Naive B cell (primary cell): ENCODE results near the gene TOR4A. TPM values are rescaled to one million over a fixed set of nuclear protein-coding genes. Genes with fewer than 3 reads are reported as not detected.

ENCODE experiments used
- ATAC-seq, 2 donors: fragments of 150-1000 bp; cut with Tn5 transposase; 2 replicates each; pipeline ENCODE4 v1.10.0; 2021; ENCODE audit warnings: low read depth in 2 of 2, mild to moderate bottlenecking in 2 of 2, moderate library complexity in 2 of 2
- DNase-seq: peaks from one replicate; pipeline ENCODE4 v3.0.0; 2022
- H3K27ac Mint-ChIP-seq, 6 donors: one replicate each; pipeline ENCODE4 v1.8.0; 2020 to 2022; ENCODE audit warnings: mild to moderate bottlenecking in 6 of 6, mixed read lengths in 6 of 6, moderate library complexity in 5 of 6, inconsistent platforms in 2 of 6
- H3K27me3 Mint-ChIP-seq, 3 donors: one replicate each; pipeline ENCODE4 v1.8.0; 2021 to 2022; ENCODE audit warnings: mixed read lengths in 3 of 3, mild to moderate bottlenecking in 1 of 3
- H3K36me3 Mint-ChIP-seq, 2 donors: one replicate each; pipeline ENCODE4 v1.8.0; 2020 to 2022; ENCODE audit warnings: mixed read lengths in 2 of 2, inconsistent platforms in 1 of 2, mild to moderate bottlenecking in 1 of 2
- H3K4me1 Mint-ChIP-seq, 3 donors: one replicate each; pipeline ENCODE4 v1.8.0; 2020 to 2022; ENCODE audit warnings: mixed read lengths in 3 of 3, inconsistent platforms in 1 of 3, mild to moderate bottlenecking in 1 of 3, moderate library complexity in 1 of 3
- H3K4me3 Mint-ChIP-seq, 8 donors: one replicate each; pipeline ENCODE4 v1.8.0; 2020 to 2022; ENCODE audit warnings: mild to moderate bottlenecking in 8 of 8, mixed read lengths in 8 of 8, moderate library complexity in 8 of 8, inconsistent platforms in 2 of 8
- H3K9me3 Mint-ChIP-seq, 7 donors: one replicate each; pipeline ENCODE4 v1.8.0; 2020 to 2022; ENCODE audit warnings: mixed read lengths in 7 of 7, mild to moderate bottlenecking in 5 of 7, inconsistent platforms in 2 of 7, moderate library complexity in 1 of 7
- polyA plus RNA-seq, 6 donors: library from polyadenylated mRNA; unstranded; fragments of 300-500 nt; fragmentation: Illumina TruSeq; gene quantifications; one replicate each; pipeline ENCODE4 v1.2.3, GENCODE V29; 2021; ENCODE audit warnings: low read depth in 6 of 6

Gene TOR4A
- polyA plus RNA-seq, 6 donors from 2014 or later = 2.4 to 6.2 (median 4.1) TPM

DNA sequence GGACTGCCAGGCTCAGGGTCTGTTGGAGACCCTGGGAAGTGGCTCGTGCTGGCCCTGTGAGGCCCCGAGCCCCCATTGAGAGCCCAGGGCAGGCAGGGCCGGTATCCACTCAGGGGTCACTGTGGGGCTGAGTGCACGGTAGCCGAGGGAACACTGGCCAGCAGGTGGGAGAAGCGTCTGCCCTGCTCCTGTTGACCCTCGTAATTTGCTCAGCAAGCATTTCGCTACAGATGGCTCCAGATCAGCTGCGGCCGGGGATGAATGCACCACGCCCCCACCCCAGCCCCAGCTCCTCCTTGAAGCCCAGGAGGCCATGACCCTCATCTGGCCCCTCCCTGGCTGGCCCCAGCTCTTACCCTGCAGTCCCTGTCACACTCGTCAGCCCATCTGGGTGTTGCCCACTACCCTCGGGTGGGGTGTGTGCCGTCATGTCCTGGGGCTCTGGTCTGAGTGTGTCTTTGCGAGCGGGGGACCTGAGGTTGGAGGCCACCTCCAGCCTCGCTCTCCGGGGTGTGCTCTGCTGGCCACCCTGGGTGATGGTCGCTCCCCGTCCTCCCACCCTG is 30.6 kb downstream of the TOR4A start:
- DNase-seq (no peak), ATAC-seq (no peak)
- Mint-ChIP-seq H3K27ac (no peak overlapping the region), H3K36me3 (no peaks in the 10 kb centered on the region), H3K4me1 (peaks cover 5 to 25% (median 7%) of the 10 kb centered on the region in 3 donors), H3K9me3 (no peaks in the 10 kb centered on the region), H3K4me3 (no peak overlapping the region), H3K27me3 (peaks cover 0 to 28% (median 0%) of the 10 kb centered on the region in 3 donors)

DNA sequence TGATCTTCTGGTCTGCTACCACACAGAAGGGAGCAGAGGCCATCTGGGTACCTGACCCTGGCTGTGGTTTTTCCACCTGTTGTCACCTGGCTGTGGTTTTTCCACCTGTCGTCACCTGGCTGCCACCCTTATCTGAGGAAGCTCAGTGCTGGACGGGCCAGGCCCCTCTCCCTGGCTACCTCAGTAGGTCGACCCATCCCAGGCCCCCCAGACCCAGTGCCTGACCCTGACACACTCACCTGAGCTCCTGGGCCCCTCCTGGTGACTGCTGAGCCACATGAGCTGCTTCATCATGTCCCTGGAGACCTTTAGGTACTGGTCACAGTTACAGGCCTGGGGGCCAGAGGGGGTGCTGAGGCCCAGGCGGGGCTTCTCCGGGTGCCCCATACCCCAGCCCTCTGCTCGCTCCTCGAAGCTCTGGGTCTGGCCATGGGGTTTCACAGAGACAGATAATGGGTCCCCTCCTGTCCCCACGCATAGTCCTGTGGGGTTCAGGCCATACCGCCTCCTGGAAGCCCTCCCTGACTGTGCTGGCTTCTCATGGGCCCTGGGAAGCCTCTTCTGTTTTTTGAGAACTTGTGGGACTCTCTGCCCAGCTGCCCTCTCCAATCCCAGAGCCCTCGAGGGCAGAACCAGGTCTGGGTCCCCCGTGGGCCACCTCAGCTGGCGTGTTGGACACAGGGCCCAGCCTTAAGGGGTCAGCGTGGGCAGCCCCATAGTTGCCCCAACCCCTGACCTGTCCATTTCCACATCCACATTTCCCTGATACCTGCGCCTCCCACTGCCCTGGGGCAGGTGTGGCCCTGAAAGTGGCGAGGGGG is 32.1 kb downstream of the TOR4A start:
- DNase-seq = no peak
- peaks cover 0 to 23% (median 0%) of the 10 kb centered on the region in 3 donors for H3K27me3 Mint-ChIP-seq
- H3K36me3 Mint-ChIP-seq = no peaks in the 10 kb centered on the region
- no peaks in the 10 kb centered on the region for H3K9me3 Mint-ChIP-seq
- peak overlapping the region in 1 of 6 donors; percentile 47 for H3K27ac Mint-ChIP-seq
- H3K4me1 Mint-ChIP-seq = peaks cover 4 to 25% (median 7%) of the 10 kb centered on the region in 3 donors
- no peak overlapping the region for H3K4me3 Mint-ChIP-seq
- ATAC-seq = no peak

DNA sequence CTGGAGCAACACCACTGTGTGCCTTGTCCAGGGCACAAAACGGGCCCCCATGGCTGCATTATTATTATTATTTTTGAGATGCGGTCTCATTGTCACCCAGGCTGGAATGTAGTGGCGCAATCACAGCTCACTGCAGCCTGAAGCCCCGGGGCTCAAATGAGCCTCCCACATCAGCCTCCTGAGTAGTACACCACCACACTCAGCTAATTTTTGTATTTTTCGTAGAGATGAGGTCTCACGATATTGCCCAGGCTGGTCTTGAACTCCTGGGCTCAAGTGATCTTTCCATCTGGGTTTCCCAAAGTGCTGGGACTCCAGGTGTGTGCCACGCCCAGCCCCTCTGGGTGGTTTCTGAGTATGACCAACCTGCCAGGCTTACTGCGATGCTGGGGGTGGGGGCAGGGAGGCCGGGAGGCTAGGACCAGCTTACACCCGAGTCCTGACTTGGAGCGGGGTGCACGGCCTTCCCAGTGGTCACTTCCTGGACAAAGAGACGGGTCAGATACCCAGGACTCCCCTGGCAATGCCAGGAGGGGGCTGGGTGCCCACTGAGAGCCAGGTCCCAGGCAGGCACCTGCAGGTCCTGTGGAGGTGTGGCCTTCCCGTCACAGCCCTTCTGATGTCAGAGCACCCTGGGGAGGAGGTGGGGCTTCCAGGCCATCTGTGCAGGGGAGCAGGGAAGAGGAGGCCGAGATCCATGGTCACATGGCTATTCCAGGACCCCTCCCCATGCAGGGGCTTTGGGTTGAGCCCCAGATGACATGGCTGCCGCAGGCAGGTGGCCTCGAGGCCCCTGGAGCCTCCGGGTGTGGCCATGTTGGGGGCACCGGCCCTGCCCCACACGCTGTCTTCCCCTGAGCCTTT is 32.9 kb downstream of the TOR4A start:
- Mint-ChIP-seq H3K27ac (peak overlapping the region in 1 of 6 donors; percentile 33), H3K27me3 (peaks cover 0 to 19% (median 0%) of the 10 kb centered on the region in 3 donors), H3K9me3 (no peaks in the 10 kb centered on the region), H3K4me1 (peaks cover 2 to 21% (median 5%) of the 10 kb centered on the region in 3 donors), H3K4me3 (no peak overlapping the region), H3K36me3 (no peaks in the 10 kb centered on the region)
- DNase-seq (no peak), ATAC-seq (no peak)

DNA sequence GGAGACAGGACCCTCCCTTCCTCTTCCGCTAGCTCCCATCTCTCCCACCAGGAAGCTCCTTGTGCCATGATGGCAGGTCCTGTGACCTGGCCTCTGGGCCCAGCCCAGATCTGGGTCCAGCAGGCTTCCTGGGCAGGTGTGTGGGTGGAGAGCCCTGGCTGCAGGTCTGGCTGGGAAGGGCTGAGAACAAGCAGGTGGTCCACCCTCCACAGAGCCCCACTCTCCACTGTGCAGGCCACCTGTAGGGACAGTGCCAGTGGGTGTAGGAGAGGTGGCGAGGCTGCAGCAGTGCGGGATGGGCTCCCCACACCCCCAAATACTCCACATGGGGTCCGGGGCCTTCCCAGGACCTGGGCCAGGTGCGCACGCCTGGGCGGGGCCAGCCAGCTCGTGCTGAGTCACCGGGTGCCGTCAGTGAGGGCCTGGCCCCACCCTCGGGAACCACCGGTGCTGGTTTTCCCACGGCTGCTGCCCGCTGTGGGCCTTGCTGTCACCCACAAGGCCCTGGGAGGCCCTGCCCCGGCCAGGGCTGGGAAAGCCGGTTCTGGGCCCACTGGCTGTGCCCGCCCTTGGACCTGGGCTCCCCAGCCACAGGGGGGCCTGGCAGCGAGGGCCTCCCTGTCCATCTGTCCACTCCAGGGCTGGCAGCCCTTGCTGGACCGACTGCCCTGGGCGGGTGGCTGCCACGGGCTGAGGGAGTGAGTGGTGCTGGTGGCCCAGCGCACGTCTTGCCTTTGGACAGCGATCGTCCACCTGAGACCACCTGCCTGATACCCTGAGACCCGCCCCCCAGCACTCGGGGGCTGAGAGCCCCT is 33.9 kb downstream of the TOR4A start:
- no peak for DNase-seq
- Mint-ChIP-seq H3K4me1 (peaks cover 0 to 12% (median 4%) of the 10 kb centered on the region in 3 donors), H3K27me3 (peaks cover 0 to 16% (median 0%) of the 10 kb centered on the region in 3 donors), H3K27ac (no peak overlapping the region), H3K4me3 (no peak overlapping the region), H3K36me3 (no peaks in the 10 kb centered on the region), H3K9me3 (no peaks in the 10 kb centered on the region)
- no peak for ATAC-seq

DNA sequence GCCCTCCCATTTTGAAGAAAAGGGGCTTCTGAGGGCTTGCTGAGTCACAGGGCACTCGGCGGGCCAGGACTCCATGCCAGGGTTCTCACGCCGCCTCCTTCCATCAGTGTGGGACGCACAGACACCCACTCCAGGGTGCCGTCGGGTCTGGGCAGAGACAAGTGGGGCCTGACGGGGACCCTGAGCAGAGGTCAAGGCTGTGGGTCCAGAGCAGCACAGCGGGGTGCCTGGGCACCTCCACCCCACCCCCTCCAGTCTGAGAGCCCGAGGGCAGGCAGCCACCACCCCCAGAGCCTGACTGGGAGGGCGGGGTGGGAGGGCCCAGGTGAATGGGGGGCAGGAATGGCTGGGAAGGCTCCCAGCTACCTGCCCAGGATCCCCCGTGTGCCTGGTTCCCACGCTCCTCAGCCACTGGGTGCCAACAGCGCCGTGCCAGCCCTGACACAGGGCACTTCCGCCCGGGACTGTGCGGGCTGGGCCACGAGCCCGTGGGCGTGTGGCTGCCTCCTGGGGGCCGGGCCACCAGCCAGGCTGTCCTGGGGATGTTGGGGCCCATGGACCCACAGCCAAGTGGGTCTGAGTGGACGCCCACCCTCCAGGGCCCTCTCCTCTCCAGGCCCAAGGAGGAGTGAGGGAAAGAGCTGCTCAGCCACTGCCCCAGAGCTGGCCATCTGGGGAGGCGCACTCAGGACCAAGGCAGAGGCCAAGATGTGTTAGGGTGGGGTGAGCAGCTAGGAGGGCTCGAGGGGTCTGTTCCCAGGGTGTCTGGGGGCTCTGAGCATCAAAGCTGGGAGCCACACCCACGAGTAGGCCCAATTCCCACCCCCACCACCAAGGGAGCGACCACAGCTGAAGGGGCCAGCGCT is 34.7 kb downstream of the TOR4A start:
- no peaks in the 10 kb centered on the region for H3K36me3 Mint-ChIP-seq
- peaks cover 0 to 3% (median 2%) of the 10 kb centered on the region in 3 donors for H3K4me1 Mint-ChIP-seq
- no peak for ATAC-seq
- no peaks in the 10 kb centered on the region for H3K9me3 Mint-ChIP-seq
- no peak overlapping the region for H3K4me3 Mint-ChIP-seq
- no peak for DNase-seq
- H3K27me3 Mint-ChIP-seq = peaks cover 0 to 13% (median 0%) of the 10 kb centered on the region in 3 donors
- H3K27ac Mint-ChIP-seq = no peak overlapping the region

DNA sequence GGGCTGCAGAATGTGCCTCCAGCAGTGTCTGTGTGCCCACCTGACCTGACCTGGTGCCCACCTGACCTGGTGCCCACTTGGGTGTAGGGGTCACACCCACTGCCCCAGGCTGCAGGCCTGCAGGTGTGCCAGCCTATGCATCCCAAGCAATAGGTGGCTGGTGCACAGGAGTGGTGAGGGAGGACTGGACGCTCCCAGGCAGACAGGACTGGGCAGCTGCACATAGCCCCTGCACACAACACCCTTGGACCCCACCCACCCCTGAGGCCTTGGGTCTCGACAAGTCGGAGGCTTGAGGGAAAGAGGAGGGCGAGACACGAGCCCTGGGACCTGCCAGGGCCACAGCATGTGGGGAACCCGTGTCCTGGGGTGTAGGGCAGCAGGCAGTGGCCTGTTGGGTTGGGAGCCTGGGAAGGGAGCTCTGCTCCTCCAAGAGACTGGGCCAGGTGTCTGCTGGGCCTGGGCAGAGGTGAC is 35.4 kb downstream of the TOR4A start:
- no peaks in the 10 kb centered on the region for H3K4me1 Mint-ChIP-seq
- H3K27me3 Mint-ChIP-seq = peaks cover 0 to 10% (median 0%) of the 10 kb centered on the region in 3 donors
- DNase-seq = no peak
- H3K36me3 Mint-ChIP-seq = no peaks in the 10 kb centered on the region
- no peak overlapping the region for H3K27ac Mint-ChIP-seq
- ATAC-seq = no peak
- H3K4me3 Mint-ChIP-seq = peak overlapping the region in 1 of 8 donors; percentile 41
- H3K9me3 Mint-ChIP-seq = no peaks in the 10 kb centered on the region

DNA sequence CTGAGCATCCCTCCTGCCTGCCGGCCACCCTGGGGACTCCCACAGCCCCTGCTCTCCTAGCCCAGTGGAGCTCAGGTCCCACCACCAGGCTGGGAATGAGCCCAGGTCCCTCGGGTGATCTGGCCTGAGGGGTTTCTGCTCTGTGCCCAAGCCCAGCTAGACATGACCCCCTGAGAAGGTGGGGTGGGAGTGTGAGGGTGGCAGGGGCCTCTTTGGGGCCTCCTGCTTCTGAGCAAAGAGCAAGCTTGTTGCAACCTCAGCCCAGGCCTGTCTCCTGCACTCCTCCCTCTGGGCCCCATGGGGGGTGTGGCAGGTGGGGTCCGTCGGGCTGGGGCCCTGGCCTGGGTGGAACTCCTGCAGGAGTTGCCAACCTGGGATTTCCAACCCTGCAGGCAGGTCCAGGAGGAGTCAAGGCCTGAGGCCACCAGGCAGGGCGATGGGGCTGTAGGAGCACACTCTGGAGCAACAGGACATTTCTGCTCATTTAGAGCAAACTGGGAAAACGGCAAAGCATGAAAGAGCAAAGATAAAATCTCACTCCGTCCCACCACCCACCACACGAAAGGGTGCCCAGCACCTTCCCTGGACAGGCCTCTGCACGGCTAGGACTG is 35.9 kb downstream of the TOR4A start:
- no peak for DNase-seq
- H3K4me3 Mint-ChIP-seq = peak overlapping the region in 1 of 8 donors; percentile 20
- H3K36me3 Mint-ChIP-seq = no peaks in the 10 kb centered on the region
- no peaks in the 10 kb centered on the region for H3K4me1 Mint-ChIP-seq
- no peaks in the 10 kb centered on the region for H3K9me3 Mint-ChIP-seq
- no peak overlapping the region for H3K27ac Mint-ChIP-seq
- H3K27me3 Mint-ChIP-seq = peaks cover 0 to 10% (median 0%) of the 10 kb centered on the region in 3 donors
- ATAC-seq = no peak

DNA sequence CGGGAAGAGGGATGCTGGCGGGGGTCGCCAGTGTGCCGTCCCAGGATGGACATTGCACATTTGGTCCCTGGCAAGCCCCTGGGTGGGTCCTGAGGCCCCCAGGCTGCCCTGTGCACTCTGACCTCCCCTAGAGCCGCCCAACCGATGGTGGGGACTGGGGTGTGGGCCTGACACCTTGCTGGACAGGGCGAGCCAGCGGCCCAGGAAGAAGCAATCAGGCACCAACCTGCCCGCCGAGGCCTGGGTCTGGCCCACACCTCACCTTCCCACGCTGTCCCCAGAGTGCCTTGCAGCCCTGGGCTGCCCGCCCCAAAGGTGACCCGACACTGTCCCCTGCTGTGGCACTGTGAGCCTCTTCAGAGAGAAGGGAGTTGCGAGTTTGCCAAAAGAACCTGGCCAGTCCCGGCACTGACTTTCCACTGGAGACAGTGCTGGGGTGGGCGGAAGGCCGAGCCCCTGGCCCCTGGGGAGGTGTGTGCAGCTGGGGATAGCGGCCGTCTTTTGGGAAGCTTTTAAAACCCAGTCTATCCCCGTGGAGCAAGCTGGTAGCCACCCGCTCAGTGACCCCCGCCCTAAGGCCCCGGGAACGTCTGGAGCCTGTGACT is 36.5 kb downstream of the TOR4A start:
- no peaks in the 10 kb centered on the region for H3K9me3 Mint-ChIP-seq
- H3K27ac Mint-ChIP-seq = no peak overlapping the region
- H3K36me3 Mint-ChIP-seq = no peaks in the 10 kb centered on the region
- DNase-seq (no peak), ATAC-seq (no peak)
- H3K4me3 Mint-ChIP-seq = peak overlapping the region in 1 of 8 donors; percentile 12
- peaks cover 0 to 6% (median 0%) of the 10 kb centered on the region in 3 donors for H3K27me3 Mint-ChIP-seq
- H3K4me1 Mint-ChIP-seq = no peaks in the 10 kb centered on the region

DNA sequence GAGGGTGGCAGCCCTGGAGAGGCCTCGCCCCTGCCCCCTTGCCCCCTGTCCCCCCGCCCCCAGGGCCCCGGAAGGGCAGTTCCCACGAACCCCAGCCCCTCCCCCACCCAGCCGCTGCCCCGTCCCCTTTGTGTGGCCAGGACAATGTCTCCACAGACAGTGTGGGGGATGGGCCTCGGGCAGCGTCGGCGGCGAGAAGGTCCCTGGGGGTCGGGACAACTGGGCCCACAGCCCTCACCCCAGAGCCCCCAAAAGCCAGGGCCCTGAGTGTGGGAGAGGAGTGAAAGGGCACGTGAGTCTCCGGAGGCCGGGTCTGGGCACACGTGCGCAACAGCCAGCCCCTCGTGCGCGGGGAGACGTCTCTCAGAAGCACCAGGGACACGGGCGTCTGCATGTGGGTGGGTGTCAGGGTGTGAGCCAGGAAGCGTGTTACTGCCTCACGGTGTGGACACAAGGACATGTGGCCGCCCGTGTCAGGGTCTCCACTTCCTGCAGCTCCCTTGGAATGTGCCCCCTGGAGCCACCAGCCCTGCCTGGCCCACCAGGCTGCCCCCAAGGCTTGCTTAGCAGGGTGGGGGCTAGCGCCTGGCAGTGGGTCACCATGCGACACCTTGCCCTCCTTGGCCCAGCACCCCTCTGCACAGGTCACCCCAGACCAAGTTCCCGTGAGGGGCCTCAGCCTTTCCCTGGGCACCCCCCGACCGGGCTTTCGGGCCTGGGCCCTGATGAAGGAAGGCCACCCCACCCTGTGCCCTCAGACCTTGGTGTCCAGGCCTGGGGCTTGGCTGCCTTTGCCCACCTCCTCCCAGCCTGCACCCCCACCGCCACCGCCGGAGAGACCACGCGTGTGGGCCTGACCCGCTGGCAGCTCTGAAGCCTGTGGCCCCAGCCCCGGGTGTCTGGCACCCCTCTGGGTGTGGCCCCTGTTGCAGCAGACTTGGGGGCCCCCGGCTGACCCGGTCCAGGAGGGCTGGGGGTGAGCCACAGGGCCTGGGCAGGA is 37.3 kb downstream of the TOR4A start:
- Mint-ChIP-seq H3K4me1 (no peaks in the 10 kb centered on the region), H3K36me3 (no peaks in the 10 kb centered on the region), H3K27me3 (peaks cover 0 to 6% (median 0%) of the 10 kb centered on the region in 3 donors), H3K9me3 (no peaks in the 10 kb centered on the region), H3K4me3 (peak overlapping the region in 2 of 8 donors; percentile 20 to 56), H3K27ac (no peak overlapping the region)
- DNase-seq (no peak), ATAC-seq (no peak)

DNA sequence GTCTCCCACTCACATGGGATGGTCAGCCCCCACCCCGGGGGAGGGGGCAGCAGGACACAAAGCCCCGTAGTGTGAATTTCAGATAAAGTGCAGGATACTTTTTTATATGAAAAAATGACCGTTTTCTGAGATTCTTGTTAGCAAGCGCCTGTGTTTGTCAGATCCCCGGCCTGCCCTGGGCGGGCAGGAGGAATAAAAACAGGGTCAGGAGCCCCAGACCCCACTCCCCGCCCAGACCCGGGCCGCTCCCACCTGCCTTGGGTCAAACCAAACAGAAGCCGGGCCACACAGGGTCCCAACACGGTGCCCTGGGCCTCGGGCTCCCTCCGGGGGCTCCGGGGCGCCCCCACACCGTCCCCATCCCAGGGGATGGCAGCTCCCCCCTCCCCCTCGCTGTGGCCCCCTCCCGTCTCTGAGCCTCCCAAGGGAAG is 38.1 kb downstream of the TOR4A start:
- DNase-seq (no peak), ATAC-seq (no peak)
- Mint-ChIP-seq H3K4me1 (peaks cover 2 to 4% (median 3%) of the 10 kb centered on the region in 3 donors), H3K27ac (no peak overlapping the region), H3K4me3 (peak overlapping the region in 1 of 8 donors; percentile 12), H3K36me3 (no peaks in the 10 kb centered on the region), H3K27me3 (peaks cover 0 to 6% (median 0%) of the 10 kb centered on the region in 3 donors), H3K9me3 (no peaks in the 10 kb centered on the region)
